GM18526 (cell line): ENCODE measurements around the gene FOXP1.

Source experiments
- POLR2A ChIP-seq: IDR thresholded peaks from 3 replicates; pipeline ENCODE4 v1.6.1; 2011; ENCODE audit not compliant: insufficient read length; ENCODE audit errors: extremely low read depth

Gene FOXP1

GRCh38 chr3:71061581-71061980, 521.9 kb downstream of the FOXP1 start:
- TF ChIP-seq POLR2A, result no peak

GRCh38 chr3:71061037-71061436, 522.5 kb downstream of the FOXP1 start:
- TF ChIP-seq POLR2A, result no peak

GRCh38 chr3:71060536-71060935, 523.0 kb downstream of the FOXP1 start:
- TF ChIP-seq POLR2A, result no peak

GRCh38 chr3:71057526-71057894, 526.0 kb downstream of the FOXP1 start:
- no peak for TF ChIP-seq POLR2A

GRCh38 chr3:71056327-71056726, 527.2 kb downstream of the FOXP1 start:
- TF ChIP-seq POLR2A, result no peak

GRCh38 chr3:71055257-71056001, 528.1 kb downstream of the FOXP1 start:
- no peak for TF ChIP-seq POLR2A

GRCh38 chr3:71054312-71054711, 529.2 kb downstream of the FOXP1 start:
- no peak for TF ChIP-seq POLR2A

- no peak for TF ChIP-seq POLR2A
Measured at GRCh38 chr3:71053495-71053894, 530.0 kb downstream of the FOXP1 start.

GRCh38 chr3:71052716-71053115, 530.8 kb downstream of the FOXP1 start:
- TF ChIP-seq POLR2A, result no peak

- TF ChIP-seq POLR2A, result no peak
Measured at GRCh38 chr3:71051893-71052687, 531.4 kb downstream of the FOXP1 start.

- no peak for TF ChIP-seq POLR2A
Measured at GRCh38 chr3:71051259-71051595, 532.3 kb downstream of the FOXP1 start.

GRCh38 chr3:71050538-71051258, 532.8 kb downstream of the FOXP1 start:
- TF ChIP-seq POLR2A, result no peak

GRCh38 chr3:71050166-71050537, 533.4 kb downstream of the FOXP1 start:
- no peak for TF ChIP-seq POLR2A

GRCh38 chr3:71048948-71049347, 534.6 kb downstream of the FOXP1 start:
- no peak for TF ChIP-seq POLR2A

GRCh38 chr3:71047616-71048531, 535.7 kb downstream of the FOXP1 start:
- TF ChIP-seq POLR2A, result no peak
